NCI-H1105 (cell line): ENCODE data around the gene TRMT10B.
"Not testable (repeated sequence)": the region's sequence is repeated elsewhere in the genome, so short reads cannot be mapped to it uniquely, and the experiment has no call there.

Experiments
- DNase-seq: peaks from one replicate; lab custom pipeline; 2025; lab: John Stamatoyannopoulos, UW

TRMT10B gene

GRCh38 chr9:37801287-37801850 is 47.8 kb downstream of the TRMT10B start:
- DNase-seq: no peak

GRCh38 chr9:37801959-37802711 is 48.5 kb downstream of the TRMT10B start:
- no peak for DNase-seq

GRCh38 chr9:37806271-37806670 is 52.7 kb downstream of the TRMT10B start:
- DNase-seq: no peak

- not testable (repeated sequence) for DNase-seq
Measured at GRCh38 chr9:37809676-37810075, 56.1 kb downstream of the TRMT10B start.

- DNase-seq: no peak
Measured at GRCh38 chr9:37811906-37812476, 58.4 kb downstream of the TRMT10B start.

- DNase-seq: no peak
Measured at GRCh38 chr9:37812773-37813379, 59.3 kb downstream of the TRMT10B start.

- DNase-seq: no peak
Measured at GRCh38 chr9:37818849-37819248, 65.2 kb downstream of the TRMT10B start.

- no peak for DNase-seq
Measured at GRCh38 chr9:37820142-37820541, 66.5 kb downstream of the TRMT10B start.

- DNase-seq: not testable (repeated sequence)
Measured at GRCh38 chr9:37825174-37825573, 71.6 kb downstream of the TRMT10B start.

- DNase-seq: no peak
Measured at GRCh38 chr9:37827483-37828165, 74.0 kb downstream of the TRMT10B start.
